ENCODE measurements around the gene KBTBD4. TPM values are rescaled to one million over a fixed set of nuclear protein-coding genes. Genes with fewer than 3 reads are reported as not detected.

KBTBD4 gene
- total RNA-seq, 4 donors from 2014 or later = 9.7 to 36.3 (median 18.5) TPM

GRCh38 chr11:47587039-47587716 lies 8.4 kb upstream of the KBTBD4 start:
- intact Hi-C loops (cut with DNase I; ENCODE audit: low total_unique reads) = no loop called here
- no peak for DNase-seq

GRCh38 chr11:47586098-47586855 lies 7.5 kb upstream of the KBTBD4 start, which contains the start of gene FAM180B:
TSS of gene FAM180B (plus strand) at chr11:47586678. CDS start at chr11:47586769, 91 bp downstream.
- no peaks in the 10 kb centered on the region for H3K4me1 ChIP-seq
- H3K9me3 ChIP-seq = no peaks in the 10 kb centered on the region
- no peak for DNase-seq
- TF ChIP-seq CTCF (IDR thresholded peaks at IDR 0.05) = no peak
- TF ChIP-seq POLR2A (IDR thresholded peaks at IDR 0.05) = no peak
- no peak within 1 kb of the TSS for H3K27ac ChIP-seq
- no peaks in the 10 kb centered on the region for H3K27me3 ChIP-seq
- no peaks in the 10 kb centered on the region for H3K36me3 ChIP-seq
- no peak within 1 kb of the TSS for H3K4me3 ChIP-seq
- intact Hi-C loops (cut with DNase I; ENCODE audit: low total_unique reads) = no loop called here

More at GRCh38 chr11:47587039-47587716, 8.4 kb upstream of the KBTBD4 start:
- Histone ChIP-seq H3K4me1 (no peaks in the 10 kb centered on the region), H3K9me3 (no peaks in the 10 kb centered on the region), H3K27me3 (no peaks in the 10 kb centered on the region), H3K4me3 (no peak overlapping the region), H3K36me3 (no peaks in the 10 kb centered on the region), H3K27ac (no peak overlapping the region)
- no peak for TF ChIP-seq CTCF (IDR thresholded peaks at IDR 0.05)
- TF ChIP-seq POLR2A (IDR thresholded peaks at IDR 0.05) = no peak

- Histone ChIP-seq H3K36me3 (no peaks in the 10 kb centered on the region), H3K4me3 (no peak overlapping the region), H3K9me3 (no peaks in the 10 kb centered on the region), H3K27me3 (no peaks in the 10 kb centered on the region), H3K27ac (no peak overlapping the region), H3K4me1 (no peaks in the 10 kb centered on the region)
- no peak for DNase-seq
- intact Hi-C loops (cut with DNase I; ENCODE audit: low total_unique reads) = no loop called here
- TF ChIP-seq CTCF (IDR thresholded peaks at IDR 0.05) (no peak), POLR2A (IDR thresholded peaks at IDR 0.05) (no peak)
Observed at GRCh38 chr11:47583844-47584243, 5.1 kb upstream of the KBTBD4 start.

GRCh38 chr11:47577460-47578041 lies 1.2 kb downstream of the KBTBD4 start:
- intact Hi-C loops (cut with DNase I; ENCODE audit: low total_unique reads) = no loop called here
- peak overlapping the region in 1 of 2 donors; percentile 85 for H3K27ac ChIP-seq

More at GRCh38 chr11:47577460-47578041, 1.2 kb downstream of the KBTBD4 start:
- TF ChIP-seq POLR2A (IDR thresholded peaks at IDR 0.05) (no peak), CTCF (IDR thresholded peaks at IDR 0.05) (no peak)
- Histone ChIP-seq H3K4me1 (no peaks in the 10 kb centered on the region), H3K27me3 (no peaks in the 10 kb centered on the region), H3K36me3 (no peaks in the 10 kb centered on the region), H3K9me3 (no peaks in the 10 kb centered on the region), H3K4me3 (peak overlapping the region in 1 of 2 donors; percentile 97)
- no peak for DNase-seq
